IMR-90 (cell line): Measurements from ENCODE around the gene NAMPT.

Experiments
- BHLHE40 ChIP-seq: fragments of 150-350 bp; IDR thresholded peaks from 2 replicates; pipeline ENCODE4 v1.6.1; 2016; ENCODE audit warnings: mild to moderate bottlenecking, low read depth, low read length
- CEBPB ChIP-seq: IDR thresholded peaks from 2 replicates; pipeline ENCODE4 v1.6.1; 2012; ENCODE audit warnings: low read depth, low read length, improper control_type of control experiment
- FOS ChIP-seq: fragments of 150-350 bp; IDR thresholded peaks from 2 replicates; pipeline ENCODE4 v1.6.1; 2016; ENCODE audit warnings: low read depth, low read length
- MAFK ChIP-seq: IDR thresholded peaks from 2 replicates; pipeline ENCODE4 v1.6.1; 2012; ENCODE audit warnings: low read depth, low read length, improper control_type of control experiment
- MAZ ChIP-seq: IDR thresholded peaks from 2 replicates; pipeline ENCODE4 v1.6.1; 2012; ENCODE audit warnings: low read depth, mild to moderate bottlenecking, low read length, improper control_type of control experiment, moderate library complexity, borderline replicate concordance
- MXI1 ChIP-seq: IDR thresholded peaks from 2 replicates; pipeline ENCODE4 v1.6.1; 2012; ENCODE audit warnings: low read depth, mild to moderate bottlenecking, low read length, moderate library complexity, borderline replicate concordance
- POLR2A ChIP-seq: IDR thresholded peaks from 2 replicates; pipeline ENCODE4 v1.6.1; 2012; ENCODE audit warnings: mild to moderate bottlenecking, low read depth, low read length
- RAD21 ChIP-seq: IDR thresholded peaks from 2 replicates; pipeline ENCODE4 v1.6.1; 2012; ENCODE audit warnings: low read length, improper control_type of control experiment
- RCOR1 ChIP-seq: IDR thresholded peaks from 2 replicates; pipeline ENCODE4 v1.6.1; 2012; ENCODE audit warnings: mild to moderate bottlenecking, low read length, improper control_type of control experiment; ENCODE audit not compliant: insufficient replicate concordance
- RFX5 ChIP-seq: IDR thresholded peaks from 2 replicates; pipeline ENCODE4 v1.8.0; 2012; ENCODE audit warnings: low read depth, mild to moderate bottlenecking, low read length, moderate library complexity
- SMC3 ChIP-seq: fragments of 150-350 bp; IDR thresholded peaks from 2 replicates; pipeline ENCODE4 v1.6.1; 2016; ENCODE audit warnings: low read depth, mild to moderate bottlenecking, antibody characterized with exemption, low read length, moderate library complexity
- TF ChIP-seq, protein P1 (sequence below): conservative IDR thresholded peaks from 2 replicates; pipeline ENCODE4 v1.5.1; 2012; ENCODE audit warnings: mild to moderate bottlenecking, low read depth, low read length, improper control_type of control experiment
- TF ChIP-seq, protein P2 (sequence below): fragments of 150-350 bp; IDR thresholded peaks from 2 replicates; pipeline ENCODE4 v1.6.1; 2017; ENCODE audit warnings: mild to moderate bottlenecking, antibody characterized with exemption, low read length, low read depth
- TF ChIP-seq, protein P3 (sequence below): fragments of 150-350 bp; IDR thresholded peaks from 2 replicates; pipeline ENCODE4 v1.6.1; 2016; ENCODE audit warnings: low read depth, mild to moderate bottlenecking, low read length, moderate library complexity, borderline replicate concordance

DNA sequence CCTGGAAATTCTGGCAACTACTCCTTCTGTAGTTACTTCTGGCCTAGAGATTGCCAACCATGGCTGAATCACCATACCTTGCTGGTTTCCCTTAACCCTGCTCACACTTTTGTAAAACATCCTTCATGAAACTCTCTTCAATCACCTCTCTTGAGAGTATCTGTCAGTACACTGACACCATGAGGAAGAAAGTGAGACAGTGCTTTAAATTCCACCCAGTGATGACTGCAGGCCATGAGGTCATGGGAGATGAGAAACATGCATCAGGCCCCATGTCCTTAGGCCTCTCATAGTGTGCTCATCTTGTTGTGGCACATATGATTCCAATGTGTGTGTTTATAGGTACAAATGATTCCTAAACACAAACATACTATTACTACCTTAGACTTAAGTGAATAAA is 24.6 kb upstream of the NAMPT start:
- TF ChIP-seq, protein P1, sequence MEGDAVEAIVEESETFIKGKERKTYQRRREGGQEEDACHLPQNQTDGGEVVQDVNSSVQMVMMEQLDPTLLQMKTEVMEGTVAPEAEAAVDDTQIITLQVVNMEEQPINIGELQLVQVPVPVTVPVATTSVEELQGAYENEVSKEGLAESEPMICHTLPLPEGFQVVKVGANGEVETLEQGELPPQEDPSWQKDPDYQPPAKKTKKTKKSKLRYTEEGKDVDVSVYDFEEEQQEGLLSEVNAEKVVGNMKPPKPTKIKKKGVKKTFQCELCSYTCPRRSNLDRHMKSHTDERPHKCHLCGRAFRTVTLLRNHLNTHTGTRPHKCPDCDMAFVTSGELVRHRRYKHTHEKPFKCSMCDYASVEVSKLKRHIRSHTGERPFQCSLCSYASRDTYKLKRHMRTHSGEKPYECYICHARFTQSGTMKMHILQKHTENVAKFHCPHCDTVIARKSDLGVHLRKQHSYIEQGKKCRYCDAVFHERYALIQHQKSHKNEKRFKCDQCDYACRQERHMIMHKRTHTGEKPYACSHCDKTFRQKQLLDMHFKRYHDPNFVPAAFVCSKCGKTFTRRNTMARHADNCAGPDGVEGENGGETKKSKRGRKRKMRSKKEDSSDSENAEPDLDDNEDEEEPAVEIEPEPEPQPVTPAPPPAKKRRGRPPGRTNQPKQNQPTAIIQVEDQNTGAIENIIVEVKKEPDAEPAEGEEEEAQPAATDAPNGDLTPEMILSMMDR, result no peak
- TF ChIP-seq POLR2A, result no peak
- TF ChIP-seq MXI1, result no peak
- no peak for TF ChIP-seq SMC3
- no peak for TF ChIP-seq MAFK
- TF ChIP-seq BHLHE40, result no peak
- TF ChIP-seq, protein P2, sequence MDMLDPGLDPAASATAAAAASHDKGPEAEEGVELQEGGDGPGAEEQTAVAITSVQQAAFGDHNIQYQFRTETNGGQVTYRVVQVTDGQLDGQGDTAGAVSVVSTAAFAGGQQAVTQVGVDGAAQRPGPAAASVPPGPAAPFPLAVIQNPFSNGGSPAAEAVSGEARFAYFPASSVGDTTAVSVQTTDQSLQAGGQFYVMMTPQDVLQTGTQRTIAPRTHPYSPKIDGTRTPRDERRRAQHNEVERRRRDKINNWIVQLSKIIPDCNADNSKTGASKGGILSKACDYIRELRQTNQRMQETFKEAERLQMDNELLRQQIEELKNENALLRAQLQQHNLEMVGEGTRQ, result no peak
- TF ChIP-seq CEBPB, result no peak
- no peak for TF ChIP-seq FOS
- TF ChIP-seq RFX5, result no peak
- no peak for TF ChIP-seq RAD21
- TF ChIP-seq, protein P3, sequence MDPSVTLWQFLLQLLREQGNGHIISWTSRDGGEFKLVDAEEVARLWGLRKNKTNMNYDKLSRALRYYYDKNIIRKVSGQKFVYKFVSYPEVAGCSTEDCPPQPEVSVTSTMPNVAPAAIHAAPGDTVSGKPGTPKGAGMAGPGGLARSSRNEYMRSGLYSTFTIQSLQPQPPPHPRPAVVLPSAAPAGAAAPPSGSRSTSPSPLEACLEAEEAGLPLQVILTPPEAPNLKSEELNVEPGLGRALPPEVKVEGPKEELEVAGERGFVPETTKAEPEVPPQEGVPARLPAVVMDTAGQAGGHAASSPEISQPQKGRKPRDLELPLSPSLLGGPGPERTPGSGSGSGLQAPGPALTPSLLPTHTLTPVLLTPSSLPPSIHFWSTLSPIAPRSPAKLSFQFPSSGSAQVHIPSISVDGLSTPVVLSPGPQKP, result no peak
- no peak for TF ChIP-seq RCOR1
- no peak for TF ChIP-seq MAZ
